Memory B cell (primary cell): ENCODE data around the gene GNAL.
A peak's percentile ranks its signal among the peaks of the same experiment; 100 is the strongest.
"Not testable (repeated sequence)": the region's sequence is repeated elsewhere in the genome, so short reads cannot be mapped to it uniquely, and the experiment has no call there.

Experiments used
- ATAC-seq: fragments of 150-1000 bp; cut with Tn5 transposase; 2 replicates; pipeline ENCODE4 v1.10.0; 2021; ENCODE audit warnings: low read depth, mild to moderate bottlenecking, moderate library complexity
- DNase-seq, 2 donors: peaks; one replicate each; pipeline ENCODE4 v3.0.0; 2022; ENCODE audit warnings: low spot score in 2 of 2
- H3K27ac Mint-ChIP-seq: one replicate; pipeline ENCODE4 v1.8.0; 2022; ENCODE audit warnings: mild to moderate bottlenecking, moderate library complexity, mixed read lengths
- H3K27me3 Mint-ChIP-seq: one replicate; pipeline ENCODE4 v1.8.0; 2022; ENCODE audit warnings: mixed read lengths
- H3K36me3 Mint-ChIP-seq: one replicate; pipeline ENCODE4 v1.8.0; 2022; ENCODE audit warnings: mild to moderate bottlenecking, mixed read lengths
- H3K4me1 Mint-ChIP-seq: one replicate; pipeline ENCODE4 v1.8.0; 2022; ENCODE audit warnings: mixed read lengths
- H3K4me3 Mint-ChIP-seq: one replicate; pipeline ENCODE4 v1.8.0; 2022; ENCODE audit warnings: mild to moderate bottlenecking, moderate library complexity, mixed read lengths
- H3K9me3 Mint-ChIP-seq: one replicate; pipeline ENCODE4 v1.8.0; 2022; ENCODE audit warnings: mixed read lengths

GNAL gene

GRCh38 chr18:11909591-11910026, 220.5 kb downstream of the GNAL start:
- no peak overlapping the region for H3K4me3 Mint-ChIP-seq
- H3K9me3 Mint-ChIP-seq: no peaks in the 10 kb centered on the region
- H3K4me1 Mint-ChIP-seq: peaks cover 6% of the 10 kb centered on the region
- H3K27me3 Mint-ChIP-seq: no peaks in the 10 kb centered on the region
- ATAC-seq (no peak), DNase-seq (no peak)
- no peaks in the 10 kb centered on the region for H3K36me3 Mint-ChIP-seq
- H3K27ac Mint-ChIP-seq: peak overlapping the region; percentile 91

- H3K27me3 Mint-ChIP-seq, H3K4me3 Mint-ChIP-seq, DNase-seq, H3K27ac Mint-ChIP-seq, H3K4me1 Mint-ChIP-seq, H3K36me3 Mint-ChIP-seq, ATAC-seq, H3K9me3 Mint-ChIP-seq: not testable (repeated sequence)
Measured at GRCh38 chr18:11916880-11917279, 227.8 kb downstream of the GNAL start.

GRCh38 chr18:11919522-11919921, 230.5 kb downstream of the GNAL start:
- not testable (repeated sequence) for H3K4me1 Mint-ChIP-seq, DNase-seq, ATAC-seq, H3K27me3 Mint-ChIP-seq, H3K36me3 Mint-ChIP-seq, H3K27ac Mint-ChIP-seq, H3K9me3 Mint-ChIP-seq, H3K4me3 Mint-ChIP-seq

GRCh38 chr18:11923450-11923849, 234.4 kb downstream of the GNAL start:
- H3K27ac Mint-ChIP-seq: no peak overlapping the region

GRCh38 chr18:11925800-11926481, 236.9 kb downstream of the GNAL start:
- no peak overlapping the region for H3K4me3 Mint-ChIP-seq
- no peak overlapping the region for H3K27ac Mint-ChIP-seq
- H3K27me3 Mint-ChIP-seq: peaks cover 7% of the 10 kb centered on the region
- H3K4me1 Mint-ChIP-seq: peaks cover 7% of the 10 kb centered on the region
- no peaks in the 10 kb centered on the region for H3K9me3 Mint-ChIP-seq
- no peak for DNase-seq
- ATAC-seq: no peak
- H3K36me3 Mint-ChIP-seq: no peaks in the 10 kb centered on the region

More at GRCh38 chr18:11923450-11923849, 234.4 kb downstream of the GNAL start:
- Mint-ChIP-seq H3K36me3 (no peaks in the 10 kb centered on the region), H3K4me1 (peaks cover 7% of the 10 kb centered on the region), H3K4me3 (no peak overlapping the region), H3K27me3 (peaks cover 7% of the 10 kb centered on the region), H3K9me3 (no peaks in the 10 kb centered on the region)
- no peak for ATAC-seq
- DNase-seq: no peak

GRCh38 chr18:11927497-11927896, 238.4 kb downstream of the GNAL start:
- peaks cover 7% of the 10 kb centered on the region for H3K27me3 Mint-ChIP-seq
- H3K4me1 Mint-ChIP-seq: peaks cover 2% of the 10 kb centered on the region
- no peaks in the 10 kb centered on the region for H3K9me3 Mint-ChIP-seq
- H3K36me3 Mint-ChIP-seq: no peaks in the 10 kb centered on the region
- ATAC-seq: no peak
- no peak overlapping the region for H3K27ac Mint-ChIP-seq
- H3K4me3 Mint-ChIP-seq: no peak overlapping the region
- DNase-seq: no peak

GRCh38 chr18:11932393-11932792, 243.3 kb downstream of the GNAL start:
- Mint-ChIP-seq H3K36me3 (no peaks in the 10 kb centered on the region), H3K4me1 (peaks cover 3% of the 10 kb centered on the region), H3K27me3 (peaks cover 3% of the 10 kb centered on the region), H3K4me3 (no peak overlapping the region), H3K9me3 (no peaks in the 10 kb centered on the region), H3K27ac (no peak overlapping the region)
- no peak for DNase-seq
- no peak for ATAC-seq
